Measurements from ENCODE around the gene D2HGDH.

DNA sequence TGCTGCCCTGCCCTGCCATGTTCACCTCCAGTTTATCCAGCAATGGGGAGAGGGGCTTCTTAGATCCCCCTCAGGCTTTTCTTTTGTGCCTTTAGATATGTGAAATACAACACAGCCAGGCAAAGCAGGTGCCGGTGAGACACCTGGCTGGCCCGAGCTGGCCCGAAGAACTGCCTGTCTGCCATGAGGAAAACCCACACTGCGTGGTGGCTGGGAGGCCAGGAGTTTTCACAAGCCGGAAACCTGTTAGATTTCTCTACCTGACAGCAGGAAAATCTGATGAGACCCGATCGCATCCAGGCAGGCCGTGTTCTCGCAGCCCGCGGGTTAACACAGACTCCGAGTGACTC lies 36.5 kb downstream of the D2HGDH start:
- TF ChIP-seq, protein P1, sequence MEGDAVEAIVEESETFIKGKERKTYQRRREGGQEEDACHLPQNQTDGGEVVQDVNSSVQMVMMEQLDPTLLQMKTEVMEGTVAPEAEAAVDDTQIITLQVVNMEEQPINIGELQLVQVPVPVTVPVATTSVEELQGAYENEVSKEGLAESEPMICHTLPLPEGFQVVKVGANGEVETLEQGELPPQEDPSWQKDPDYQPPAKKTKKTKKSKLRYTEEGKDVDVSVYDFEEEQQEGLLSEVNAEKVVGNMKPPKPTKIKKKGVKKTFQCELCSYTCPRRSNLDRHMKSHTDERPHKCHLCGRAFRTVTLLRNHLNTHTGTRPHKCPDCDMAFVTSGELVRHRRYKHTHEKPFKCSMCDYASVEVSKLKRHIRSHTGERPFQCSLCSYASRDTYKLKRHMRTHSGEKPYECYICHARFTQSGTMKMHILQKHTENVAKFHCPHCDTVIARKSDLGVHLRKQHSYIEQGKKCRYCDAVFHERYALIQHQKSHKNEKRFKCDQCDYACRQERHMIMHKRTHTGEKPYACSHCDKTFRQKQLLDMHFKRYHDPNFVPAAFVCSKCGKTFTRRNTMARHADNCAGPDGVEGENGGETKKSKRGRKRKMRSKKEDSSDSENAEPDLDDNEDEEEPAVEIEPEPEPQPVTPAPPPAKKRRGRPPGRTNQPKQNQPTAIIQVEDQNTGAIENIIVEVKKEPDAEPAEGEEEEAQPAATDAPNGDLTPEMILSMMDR (IDR thresholded peaks at IDR 0.05): no peak
- no peak for TF ChIP-seq POLR2A (IDR thresholded peaks at IDR 0.05)
